Brain microvascular endothelial cell (primary cell): ENCODE data around the gene LEAP2.

Experiments
- DNase-seq: peaks from one replicate; pipeline ENCODE4 v3.0.0-alpha.2; 2020
- H3K27ac ChIP-seq: fragments of 250-450 bp; sonication (Bioruptor Pico); 2 replicates; pipeline ENCODE4 v1.5.1; 2020; ENCODE audit warnings: mild to moderate bottlenecking, moderate library complexity
- H3K27me3 ChIP-seq: fragments of 250-450 bp; sonication (Bioruptor Pico); replicated peaks from 2 replicates; pipeline ENCODE4 v1.5.1; 2020; ENCODE audit warnings: mild to moderate bottlenecking
- H3K36me3 ChIP-seq: fragments of 250-450 bp; sonication (Bioruptor Pico); replicated peaks from 2 replicates; pipeline ENCODE4 v1.5.1; 2020; ENCODE audit warnings: mild to moderate bottlenecking
- H3K4me3 ChIP-seq: 2 replicates; pipeline ENCODE4 v1.5.1; 2011; ENCODE audit warnings: low read depth, mild to moderate bottlenecking, control low read depth, low read length, moderate library complexity
- CTCF ChIP-seq: IDR thresholded peaks from 2 replicates; pipeline ENCODE4 v1.5.1; 2011; ENCODE audit warnings: low read depth, mild to moderate bottlenecking, moderate library complexity, low read length, control low read depth, inconsistent platforms; ENCODE audit errors: missing control alignments
- in situ Hi-C: cut with HindIII; loops from 2 replicates; pipeline ENCODE4 v1.10.0; 2017; ENCODE audit warnings: low sequenced_read_pairs, low pct_ligation_motif_present

Gene LEAP2

GRCh38 chr5:132876020-132876759, 2.7 kb downstream of the LEAP2 start:
- in situ Hi-C loops, result no loop called here
- TF ChIP-seq CTCF, result no peak
- peak; percentile 20 for DNase-seq
- no peak overlapping the region for H3K4me3 ChIP-seq
- peak overlapping the region; percentile 43 for H3K27ac ChIP-seq
- peaks cover 54% of the 10 kb centered on the region for H3K36me3 ChIP-seq
- no peaks in the 10 kb centered on the region for H3K27me3 ChIP-seq

- H3K36me3 ChIP-seq, result peaks cover 52% of the 10 kb centered on the region
- in situ Hi-C loops, result no loop called here
Measured at GRCh38 chr5:132877466-132877865, 4.0 kb downstream of the LEAP2 start.

GRCh38 chr5:132877938-132878337, 4.5 kb downstream of the LEAP2 start:
- H3K4me3 ChIP-seq, result no peak overlapping the region
- in situ Hi-C loops, result no loop called here
- peaks cover 56% of the 10 kb centered on the region for H3K36me3 ChIP-seq
- no peak overlapping the region for H3K27ac ChIP-seq
- H3K27me3 ChIP-seq, result no peaks in the 10 kb centered on the region
- no peak for TF ChIP-seq CTCF
- peak; percentile 64 for DNase-seq

More at GRCh38 chr5:132877466-132877865, 4.0 kb downstream of the LEAP2 start:
- no peak for DNase-seq
- TF ChIP-seq CTCF, result no peak
- Histone ChIP-seq H3K27ac (no peak overlapping the region), H3K27me3 (no peaks in the 10 kb centered on the region), H3K4me3 (no peak overlapping the region)

GRCh38 chr5:132883261-132883834, 9.9 kb downstream of the LEAP2 start:
- in situ Hi-C loops, result no loop called here
- Histone ChIP-seq H3K27me3 (no peaks in the 10 kb centered on the region), H3K4me3 (no peak overlapping the region), H3K27ac (no peak overlapping the region), H3K36me3 (peaks cover 73% of the 10 kb centered on the region)
- DNase-seq, result peak; percentile 57
- peak; percentile 83 for TF ChIP-seq CTCF

GRCh38 chr5:132884548-132884947, 11.1 kb downstream of the LEAP2 start:
- Histone ChIP-seq H3K27ac (no peak overlapping the region), H3K4me3 (no peak overlapping the region), H3K36me3 (peaks cover 76% of the 10 kb centered on the region), H3K27me3 (no peaks in the 10 kb centered on the region)
- no peak for DNase-seq
- in situ Hi-C loops, result no loop called here
- TF ChIP-seq CTCF, result no peak
